ENCODE data around the gene DNAAF1.

DNA sequence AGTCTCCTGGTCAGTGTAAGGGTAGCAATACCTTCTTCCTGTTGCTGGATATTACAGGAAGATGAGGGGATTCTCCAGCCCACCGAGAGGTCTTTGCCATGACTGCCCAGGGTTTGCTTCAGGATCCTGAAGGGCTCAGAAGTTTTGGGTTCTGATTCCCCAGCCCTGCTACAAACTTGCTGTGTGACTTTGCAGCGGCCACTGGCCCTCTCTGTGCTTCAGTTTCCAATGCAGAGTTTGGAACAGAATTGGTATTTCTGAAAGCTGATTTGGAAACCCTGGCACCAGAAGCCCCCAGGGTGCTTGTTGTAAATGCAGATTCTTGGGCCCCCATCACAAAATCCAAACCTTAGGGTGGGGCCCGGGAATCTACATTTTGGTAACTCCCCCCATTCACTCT lies 80.0 kb downstream of the DNAAF1 start:
- TF ChIP-seq, protein P1, sequence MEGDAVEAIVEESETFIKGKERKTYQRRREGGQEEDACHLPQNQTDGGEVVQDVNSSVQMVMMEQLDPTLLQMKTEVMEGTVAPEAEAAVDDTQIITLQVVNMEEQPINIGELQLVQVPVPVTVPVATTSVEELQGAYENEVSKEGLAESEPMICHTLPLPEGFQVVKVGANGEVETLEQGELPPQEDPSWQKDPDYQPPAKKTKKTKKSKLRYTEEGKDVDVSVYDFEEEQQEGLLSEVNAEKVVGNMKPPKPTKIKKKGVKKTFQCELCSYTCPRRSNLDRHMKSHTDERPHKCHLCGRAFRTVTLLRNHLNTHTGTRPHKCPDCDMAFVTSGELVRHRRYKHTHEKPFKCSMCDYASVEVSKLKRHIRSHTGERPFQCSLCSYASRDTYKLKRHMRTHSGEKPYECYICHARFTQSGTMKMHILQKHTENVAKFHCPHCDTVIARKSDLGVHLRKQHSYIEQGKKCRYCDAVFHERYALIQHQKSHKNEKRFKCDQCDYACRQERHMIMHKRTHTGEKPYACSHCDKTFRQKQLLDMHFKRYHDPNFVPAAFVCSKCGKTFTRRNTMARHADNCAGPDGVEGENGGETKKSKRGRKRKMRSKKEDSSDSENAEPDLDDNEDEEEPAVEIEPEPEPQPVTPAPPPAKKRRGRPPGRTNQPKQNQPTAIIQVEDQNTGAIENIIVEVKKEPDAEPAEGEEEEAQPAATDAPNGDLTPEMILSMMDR (IDR thresholded peaks at IDR 0.05), result no peak
- TF ChIP-seq EZH2 (IDR thresholded peaks at IDR 0.05), result no peak
